ENCODE data around the gene CHD6. TPM values are rescaled to one million over a fixed set of nuclear protein-coding genes. Genes with fewer than 3 reads are reported as not detected.

Gene CHD6
- total RNA-seq, 1 experiment from 2014 or later = 27.2 TPM

GRCh38 chr20:41553142-41553879 lies 64.9 kb downstream of the CHD6 start:
- no peak for DNase-seq (ENCODE audit: unreplicated experiment)
- intact Hi-C loops (cut with micrococcal nuclease) = no loop called here
- BruUV-seq (replicated peaks) = no TSS peak
- no peaks in the 10 kb centered on the region for H3K27me3 Mint-ChIP-seq (ENCODE audit: insufficient read depth, unreplicated experiment)
- no peak for TF ChIP-seq CTCF (IDR thresholded peaks at IDR 0.05; ENCODE audit: unreplicated experiment)
- peaks cover 6% of the 10 kb centered on the region for H3K36me3 Mint-ChIP-seq (ENCODE audit: insufficient read depth, unreplicated experiment)
- H3K4me3 Mint-ChIP-seq (ENCODE audit: unreplicated experiment) = no peak overlapping the region
- H3K9me3 Mint-ChIP-seq (ENCODE audit: unreplicated experiment) = no peaks in the 10 kb centered on the region
- ChIA-PET POLR2A (no interaction called here), CTCF (no interaction called here)
- H3K27ac Mint-ChIP-seq (ENCODE audit: low read depth, unreplicated experiment) = no peak overlapping the region
- H3K4me1 Mint-ChIP-seq (ENCODE audit: insufficient read depth, unreplicated experiment) = peaks cover 5% of the 10 kb centered on the region

- no peaks in the 10 kb centered on the region for H3K9me3 Mint-ChIP-seq (ENCODE audit: unreplicated experiment)
- POLR2A ChIA-PET = interaction anchor here (0.6 to 0.7 kb wide), 2 partner anchors 8 to 70 kb away, joined by 3 to 5 read pairs; no protein-coding TSS in a partner anchor
- DNase-seq (ENCODE audit: unreplicated experiment) = no peak
Measured at GRCh38 chr20:41552295-41553068, 65.7 kb downstream of the CHD6 start.

GRCh38 chr20:41551011-41551705 lies 67.0 kb downstream of the CHD6 start:
- intact Hi-C loops (cut with micrococcal nuclease) = no loop called here
- CTCF ChIA-PET = interaction anchor here (0.6 to 1.0 kb wide), 3 partner anchors 10 to 1641 kb away, joined by 3 to 5 read pairs (median 3); no protein-coding TSS in a partner anchor
- DNase-seq (ENCODE audit: unreplicated experiment) = no peak
- Mint-ChIP-seq H3K27me3 (ENCODE audit: insufficient read depth, unreplicated experiment) (no peaks in the 10 kb centered on the region), H3K9me3 (ENCODE audit: unreplicated experiment) (no peaks in the 10 kb centered on the region), H3K4me1 (ENCODE audit: insufficient read depth, unreplicated experiment) (peaks cover 5% of the 10 kb centered on the region), H3K27ac (ENCODE audit: low read depth, unreplicated experiment) (no peak overlapping the region), H3K4me3 (ENCODE audit: unreplicated experiment) (no peak overlapping the region), H3K36me3 (ENCODE audit: insufficient read depth, unreplicated experiment) (peaks cover 6% of the 10 kb centered on the region)
- TF ChIP-seq CTCF (IDR thresholded peaks at IDR 0.05; ENCODE audit: unreplicated experiment) = no peak
- POLR2A ChIA-PET = no interaction called here
- no TSS peak for BruUV-seq (replicated peaks)

More at GRCh38 chr20:41552295-41553068, 65.7 kb downstream of the CHD6 start:
- Mint-ChIP-seq H3K36me3 (ENCODE audit: insufficient read depth, unreplicated experiment) (peaks cover 6% of the 10 kb centered on the region), H3K27ac (ENCODE audit: low read depth, unreplicated experiment) (no peak overlapping the region), H3K4me3 (ENCODE audit: unreplicated experiment) (no peak overlapping the region), H3K27me3 (ENCODE audit: insufficient read depth, unreplicated experiment) (no peaks in the 10 kb centered on the region), H3K4me1 (ENCODE audit: insufficient read depth, unreplicated experiment) (peaks cover 5% of the 10 kb centered on the region)
- TF ChIP-seq CTCF (IDR thresholded peaks at IDR 0.05; ENCODE audit: unreplicated experiment) = no peak
- CTCF ChIA-PET = interaction anchor here (0.6 to 1.0 kb wide), 2 partner anchors 8 to 18 kb away, joined by 4 to 5 read pairs; no protein-coding TSS in a partner anchor
- intact Hi-C loops (cut with micrococcal nuclease) = no loop called here
- no TSS peak for BruUV-seq (replicated peaks)

- CTCF ChIA-PET = interaction anchor here (0.7 kb wide), 1 partner anchor 67 kb away, joined by 3 read pairs; no protein-coding TSS in a partner anchor
- no peak for TF ChIP-seq CTCF (IDR thresholded peaks at IDR 0.05; ENCODE audit: unreplicated experiment)
- Mint-ChIP-seq H3K4me1 (ENCODE audit: insufficient read depth, unreplicated experiment) (no peaks in the 10 kb centered on the region), H3K27me3 (ENCODE audit: insufficient read depth, unreplicated experiment) (no peaks in the 10 kb centered on the region), H3K9me3 (ENCODE audit: unreplicated experiment) (no peaks in the 10 kb centered on the region), H3K4me3 (ENCODE audit: unreplicated experiment) (no peak overlapping the region), H3K36me3 (ENCODE audit: insufficient read depth, unreplicated experiment) (peaks cover 11% of the 10 kb centered on the region), H3K27ac (ENCODE audit: low read depth, unreplicated experiment) (no peak overlapping the region)
- intact Hi-C loops (cut with micrococcal nuclease) = no loop called here
- no peak for DNase-seq (ENCODE audit: unreplicated experiment)
- BruUV-seq (replicated peaks) = no TSS peak
- POLR2A ChIA-PET = no interaction called here
Measured at GRCh38 chr20:41547221-41547620, 71.0 kb downstream of the CHD6 start.

All from MCF 10A (cell line).